Endothelial cell of umbilical vein (primary cell): ENCODE measurements around the gene PRRX1. TPM values are rescaled to one million over a fixed set of nuclear protein-coding genes. Genes with fewer than 3 reads are reported as not detected.

ENCODE experiments used
- BruUV-seq: library from RNA; stranded (reverse); fragments of 400-500 nt; replicated peaks from 2 replicates; lab custom pipeline; 2021; lab: Mats Ljungman, UMichigan
- CTCF ChIA-PET: fragments of 300-600, 350-600 bp; sonication (Branson Sonifier 250); formaldehyde crosslinking; loops from one replicate; lab custom pipeline; 2021; ENCODE audit warnings: antibody characterized with exemption, inconsistent platforms; lab: Charles Lee
- POLR2A ChIA-PET: fragments of 300-600, 350-600 bp; sonication (Branson Sonifier 250); formaldehyde crosslinking; loops from one replicate; lab custom pipeline; 2021; ENCODE audit warnings: antibody characterized with exemption, inconsistent platforms; lab: Charles Lee
- DNase-seq: peaks from one replicate; pipeline ENCODE4 v3.0.0-alpha.2; 2011; ENCODE audit warnings: low read depth, low spot score
- FAIRE-seq: peaks from 2 replicates; lab custom pipeline; 2011; peaks lifted over from hg19 to GRCh38; lab: Jason Lieb, UNC
- H2AFZ ChIP-seq: 2 replicates; pipeline ENCODE4 v1.6.0; 2012; ENCODE audit warnings: low read depth, low read length, control low read depth, inconsistent platforms
- H3K27ac ChIP-seq: 2 replicates; pipeline ENCODE4 v1.5.1; 2011; ENCODE audit warnings: low read depth, mild to moderate bottlenecking, control low read depth, low read length, moderate library complexity; ENCODE audit not compliant: insufficient read depth
- H3K27me3 ChIP-seq, 2 experiments: 2 replicates each; pipeline versions ENCODE4 v1.6.0 to v1.6.1; 2011; ENCODE audit warnings: low read length in 2 of 2, mixed read lengths in 1 of 2; ENCODE audit not compliant: control insufficient read depth in 2 of 2, insufficient read depth in 2 of 2
- H3K36me3 ChIP-seq, 2 experiments: 2 replicates in 1 of 2; 3 replicates in 1 of 2; pipeline ENCODE4 v1.5.1; 2011; ENCODE audit warnings: low read length in 2 of 2, mild to moderate bottlenecking in 1 of 2, moderate library complexity in 1 of 2; ENCODE audit not compliant: control insufficient read depth in 2 of 2, insufficient read depth in 2 of 2; ENCODE audit errors: extremely low read depth in 1 of 2
- H3K4me1 ChIP-seq: 3 replicates; pipeline ENCODE4 v1.5.1; 2011; ENCODE audit warnings: mild to moderate bottlenecking, low read length; ENCODE audit not compliant: control insufficient read depth, insufficient read depth; ENCODE audit errors: extremely low read depth
- H3K4me2 ChIP-seq: 2 replicates; pipeline ENCODE4 v1.6.1; 2011; ENCODE audit warnings: low read length, control low read depth, mixed read lengths; ENCODE audit not compliant: insufficient read depth
- H3K4me3 ChIP-seq, 3 experiments: fragments of 200-600 bp in 1 of 3; sonication (generic), shearing (Covaris generic) in 1 of 3; replicated peaks in 1 of 3; 2 replicates each; pipeline ENCODE4 v1.5.1; 2011 to 2016; ENCODE audit warnings: control low read depth in 3 of 3, low read length in 3 of 3, mild to moderate bottlenecking in 2 of 3, inconsistent platforms in 1 of 3, low read depth in 1 of 3, moderate library complexity in 1 of 3; ENCODE audit not compliant: insufficient read depth in 1 of 3
- H3K79me2 ChIP-seq: 2 replicates; pipeline ENCODE4 v1.6.0; 2012; ENCODE audit warnings: low read length, inconsistent platforms; ENCODE audit not compliant: control insufficient read depth, insufficient read depth
- H3K9ac ChIP-seq: replicated peaks from 2 replicates; pipeline ENCODE3; 2011; ENCODE audit warnings: low read length, control low read depth; ENCODE audit not compliant: insufficient read depth; ENCODE audit errors: extremely low read depth
- H3K9me1 ChIP-seq: replicated peaks from 3 replicates; pipeline ENCODE4 v1.6.0; 2011; ENCODE audit warnings: mild to moderate bottlenecking, low read length; ENCODE audit not compliant: control insufficient read depth, insufficient read depth; ENCODE audit errors: extremely low read depth
- H3K9me3 ChIP-seq: replicated peaks from 2 replicates; pipeline ENCODE4 v1.5.1; 2012; ENCODE audit warnings: low read length, inconsistent platforms; ENCODE audit not compliant: control insufficient read depth, insufficient read depth
- H4K20me1 ChIP-seq: replicated peaks from 2 replicates; pipeline ENCODE3; 2011; ENCODE audit warnings: mild to moderate bottlenecking, low read length; ENCODE audit not compliant: control insufficient read depth, insufficient read depth; ENCODE audit errors: extremely low read depth
- EZH2 ChIP-seq: IDR thresholded peaks from 2 replicates; pipeline ENCODE4 v1.6.1; 2012; ENCODE audit warnings: borderline replicate concordance, low read depth, mild to moderate bottlenecking, moderate library complexity, low read length, inconsistent platforms; ENCODE audit not compliant: severe bottlenecking
- FOS ChIP-seq: IDR thresholded peaks from 2 replicates; pipeline ENCODE4 v1.6.1; 2011; ENCODE audit warnings: mild to moderate bottlenecking, low read length, moderate library complexity, borderline replicate concordance; ENCODE audit not compliant: insufficient read depth
- GATA2 ChIP-seq: IDR thresholded peaks from 2 replicates; pipeline ENCODE4 v1.7.0; 2011; ENCODE audit warnings: low read depth, mild to moderate bottlenecking, moderate library complexity, mixed read lengths, low read length; ENCODE audit not compliant: insufficient read length, insufficient read depth
- JUN ChIP-seq: IDR thresholded peaks from 2 replicates; pipeline ENCODE4 v1.6.1; 2011; ENCODE audit warnings: borderline replicate concordance, low read depth; ENCODE audit not compliant: insufficient read length, insufficient read depth
- MYC ChIP-seq: IDR thresholded peaks from one replicate; pipeline ENCODE4 v1.6.1; 2011; ENCODE audit warnings: mild to moderate bottlenecking, low read depth, low read length
- POLR2A ChIP-seq: IDR thresholded peaks from 2 replicates; pipeline ENCODE4 v1.6.1; 2012; ENCODE audit warnings: low read depth, mild to moderate bottlenecking, control low read depth, low read length
- POLR2AphosphoS5 ChIP-seq: IDR thresholded peaks from 2 replicates; pipeline ENCODE4 v1.6.1; 2012; ENCODE audit warnings: low read depth, mild to moderate bottlenecking, control low read depth, low read length, moderate library complexity; ENCODE audit not compliant: insufficient read depth
- dilution Hi-C: fragments of 300-500 bp; cut with MboI; formaldehyde crosslinking; loops from one replicate; pipeline ENCODE4 v1.15.0; 2019; ENCODE audit warnings: low sequenced_read_pairs; ENCODE audit not compliant: extremely low pct_ligation_motif_present
- intact Hi-C: fragments of 100-400 bp; cut with micrococcal nuclease; formaldehyde crosslinking; loops from one replicate; pipeline ENCODE4 v1.10.0; 2022
- polyA plus RNA-seq, 4 experiments: library from polyadenylated mRNA; depleted of rRNA in 3 of 4; stranded (reverse) in 3 of 4; unstranded in 1 of 4; fragments of >200 nt; gene quantifications; 2 replicates each; pipeline versions ENCODE4 v1.2.1 to v1.2.3, GENCODE V29; 2011 to 2012; ENCODE audit warnings: missing spikeins in 1 of 4
- total RNA-seq: library from RNA; stranded (reverse); gene quantifications from 2 replicates; pipeline ENCODE4 v1.2.3, GENCODE V29; 2021
- TF ChIP-seq, protein P1 (sequence below), 2 donors: IDR thresholded peaks; 1 replicate in 1 of 2; 2 replicates in 1 of 2; pipeline ENCODE4 v1.5.1; 2011; ENCODE audit warnings: low read length in 2 of 2, mild to moderate bottlenecking in 2 of 2, moderate library complexity in 2 of 2, control low read depth in 1 of 2, inconsistent platforms in 1 of 2, low read depth in 1 of 2; ENCODE audit not compliant: insufficient read depth in 1 of 2; ENCODE audit errors: extremely low read depth in 1 of 2
- TF ChIP-seq, protein P2 (sequence below): IDR thresholded peaks from 2 replicates; pipeline ENCODE4 v1.6.1; 2011; ENCODE audit not compliant: insufficient read depth, insufficient read length

Gene PRRX1
- total and polyA plus RNA-seq, 2 donors (not counting 3 experiments of a cell fraction or from before 2014, with no cell fraction given): 0.03 TPM; not detected in 1

DNA sequence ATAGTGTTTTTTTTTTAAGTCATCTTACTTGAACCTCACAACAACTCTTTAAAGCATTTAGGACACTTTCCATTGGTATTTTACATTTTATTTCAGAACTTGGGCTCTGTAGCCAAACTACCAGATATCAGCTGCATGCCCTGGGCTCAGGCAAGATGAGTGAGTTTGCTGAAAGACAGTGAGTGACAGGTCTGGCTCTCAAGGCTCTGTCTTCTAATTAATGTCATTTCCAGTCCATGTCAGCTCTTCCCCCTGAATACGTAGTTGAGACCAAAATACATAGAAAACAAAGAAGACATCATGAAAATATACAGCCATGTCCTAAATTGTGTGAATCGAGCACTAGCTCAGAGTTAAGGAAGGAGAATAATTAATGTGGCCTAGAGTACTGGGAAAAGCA is 39.7 kb downstream of the PRRX1 start:
- Histone ChIP-seq H2AFZ (no peak overlapping the region), H3K4me1 (peaks cover 25% of the 10 kb centered on the region), H3K79me2 (no peaks in the 10 kb centered on the region), H3K4me2 (no peak overlapping the region), H3K9ac (no peak overlapping the region), H3K27ac (no peak overlapping the region), H3K27me3 (no peaks in the 10 kb centered on the region), H4K20me1 (no peaks in the 10 kb centered on the region), H3K9me1 (no peaks in the 10 kb centered on the region), H3K36me3 (no peaks in the 10 kb centered on the region), H3K4me3 (no peak overlapping the region), H3K9me3 (no peaks in the 10 kb centered on the region)
- no peak for TF ChIP-seq GATA2
- TF ChIP-seq MYC: no peak
- TF ChIP-seq, protein P1, sequence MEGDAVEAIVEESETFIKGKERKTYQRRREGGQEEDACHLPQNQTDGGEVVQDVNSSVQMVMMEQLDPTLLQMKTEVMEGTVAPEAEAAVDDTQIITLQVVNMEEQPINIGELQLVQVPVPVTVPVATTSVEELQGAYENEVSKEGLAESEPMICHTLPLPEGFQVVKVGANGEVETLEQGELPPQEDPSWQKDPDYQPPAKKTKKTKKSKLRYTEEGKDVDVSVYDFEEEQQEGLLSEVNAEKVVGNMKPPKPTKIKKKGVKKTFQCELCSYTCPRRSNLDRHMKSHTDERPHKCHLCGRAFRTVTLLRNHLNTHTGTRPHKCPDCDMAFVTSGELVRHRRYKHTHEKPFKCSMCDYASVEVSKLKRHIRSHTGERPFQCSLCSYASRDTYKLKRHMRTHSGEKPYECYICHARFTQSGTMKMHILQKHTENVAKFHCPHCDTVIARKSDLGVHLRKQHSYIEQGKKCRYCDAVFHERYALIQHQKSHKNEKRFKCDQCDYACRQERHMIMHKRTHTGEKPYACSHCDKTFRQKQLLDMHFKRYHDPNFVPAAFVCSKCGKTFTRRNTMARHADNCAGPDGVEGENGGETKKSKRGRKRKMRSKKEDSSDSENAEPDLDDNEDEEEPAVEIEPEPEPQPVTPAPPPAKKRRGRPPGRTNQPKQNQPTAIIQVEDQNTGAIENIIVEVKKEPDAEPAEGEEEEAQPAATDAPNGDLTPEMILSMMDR (IDR thresholded peaks at IDR 0.05; ENCODE audit: extremely low read depth in 1 of 2, insufficient read depth in 1 of 2, low read depth in 1 of 2, low read length in 2 of 2): no peak
- intact Hi-C loops (no loop called here), dilution Hi-C loops (no loop called here)
- FAIRE-seq: no peak
- ChIA-PET POLR2A (no interaction called here), CTCF (no interaction called here)
- BruUV-seq: no TSS peak
- DNase-seq: no peak

- TF ChIP-seq, protein P2, sequence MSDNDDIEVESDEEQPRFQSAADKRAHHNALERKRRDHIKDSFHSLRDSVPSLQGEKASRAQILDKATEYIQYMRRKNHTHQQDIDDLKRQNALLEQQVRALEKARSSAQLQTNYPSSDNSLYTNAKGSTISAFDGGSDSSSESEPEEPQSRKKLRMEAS: no peak
- TF ChIP-seq, protein P1 (IDR thresholded peaks at IDR 0.05; ENCODE audit: extremely low read depth in 1 of 2, insufficient read depth in 1 of 2, low read depth in 1 of 2, low read length in 2 of 2): no peak
- TF ChIP-seq FOS (no peak), GATA2 (no peak), JUN (no peak), POLR2AphosphoS5 (no peak), POLR2A (no peak), MYC (no peak), EZH2 (no peak)
- intact Hi-C loops: no loop called here
- Histone ChIP-seq H3K9me1 (no peaks in the 10 kb centered on the region), H3K36me3 (no peaks in the 10 kb centered on the region), H3K4me2 (no peak overlapping the region), H3K9me3 (no peaks in the 10 kb centered on the region), H3K9ac (no peak overlapping the region), H3K4me1 (peaks cover 30% of the 10 kb centered on the region), H3K4me3 (no peak overlapping the region), H4K20me1 (no peaks in the 10 kb centered on the region), H3K27me3 (no peaks in the 10 kb centered on the region), H3K27ac (no peak overlapping the region), H3K79me2 (no peaks in the 10 kb centered on the region), H2AFZ (no peak overlapping the region)
- dilution Hi-C loops: no loop called here
- no TSS peak for BruUV-seq
- POLR2A ChIA-PET: no interaction called here
- CTCF ChIA-PET: interaction anchor here (1.8 kb wide), 1 partner anchor 15 kb away, joined by 7 read pairs; no protein-coding TSS in a partner anchor
- DNase-seq (no peak), FAIRE-seq (no peak)
Measured at GRCh38 chr1:170704256-170704655, 40.3 kb downstream of the PRRX1 start.
